NT2/D1 (cell line): ENCODE measurements around the gene BMAL1.

ENCODE experiments used
- SUZ12 ChIP-seq: IDR thresholded peaks from 2 replicates; pipeline ENCODE4 v1.6.1; 2011; ENCODE audit not compliant: insufficient read length, insufficient read depth; ENCODE audit errors: extremely low read depth
- ZNF274 ChIP-seq: IDR thresholded peaks from 2 replicates; pipeline ENCODE4 v1.6.1; 2011; ENCODE audit warnings: mild to moderate bottlenecking, low read depth, low read length

DNA sequence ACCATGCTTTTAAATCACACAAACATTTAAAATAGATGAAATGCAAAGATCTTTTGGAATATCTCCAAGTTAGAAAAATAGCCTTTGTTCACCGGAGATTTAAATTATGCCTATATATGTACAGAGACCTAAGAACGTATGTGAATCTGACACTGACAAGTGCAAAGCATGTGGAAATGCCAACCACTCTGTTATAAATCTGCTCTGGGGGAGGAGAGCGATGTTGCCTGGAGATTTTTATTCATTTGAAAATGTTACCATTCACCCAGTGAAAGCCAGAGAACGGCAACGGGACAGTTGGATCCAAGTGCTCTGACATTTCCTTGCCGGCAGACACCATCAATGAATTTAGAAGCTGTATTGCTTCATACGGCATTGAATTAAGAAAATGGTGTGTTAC, 39.8 kb upstream of the BMAL1 start:
- TF ChIP-seq ZNF274 (no peak), SUZ12 (no peak)
